ENCODE data around the gene MED13L. TPM values are rescaled to one million over a fixed set of nuclear protein-coding genes. Genes with fewer than 3 reads are reported as not detected.

MED13L gene
- total and polyA plus RNA-seq, 2 of the 4 experiments (the other 2 are of a cell fraction) = 17.9 to 49.1 TPM

DNA sequence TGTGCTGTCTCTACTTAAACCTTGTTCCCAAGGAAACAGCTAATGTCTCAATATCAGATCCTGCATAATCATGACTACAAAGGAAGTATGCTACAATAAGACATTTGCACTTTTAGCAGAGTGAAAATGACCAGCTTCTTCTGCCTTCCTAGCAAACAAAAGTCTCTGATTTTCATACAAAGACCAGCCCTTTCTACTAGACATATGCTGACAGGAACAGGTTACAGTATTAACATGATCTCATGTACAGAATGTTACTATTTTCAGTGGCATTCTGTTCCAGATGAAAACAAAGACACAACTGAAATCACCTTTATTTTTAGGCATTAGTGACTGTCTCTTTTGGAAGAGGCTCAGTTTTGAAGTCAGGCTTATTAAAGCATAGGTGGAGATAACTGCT is 228.6 kb downstream of the MED13L start:
- H3K18ac ChIP-seq (ENCODE audit: low read depth, low read length) = no peak overlapping the region
- intact Hi-C loops (cut with micrococcal nuclease) = no loop called here
- H4K8ac ChIP-seq (ENCODE audit: low read depth in 2 of 2, low read length in 2 of 2) = no peak overlapping the region
- peaks cover 32 to 60% of the 10 kb centered on the region in 2 experiments for H3K79me1 ChIP-seq (ENCODE audit: low read depth in 1 of 2, low read length in 2 of 2)
- TF ChIP-seq, protein P1, sequence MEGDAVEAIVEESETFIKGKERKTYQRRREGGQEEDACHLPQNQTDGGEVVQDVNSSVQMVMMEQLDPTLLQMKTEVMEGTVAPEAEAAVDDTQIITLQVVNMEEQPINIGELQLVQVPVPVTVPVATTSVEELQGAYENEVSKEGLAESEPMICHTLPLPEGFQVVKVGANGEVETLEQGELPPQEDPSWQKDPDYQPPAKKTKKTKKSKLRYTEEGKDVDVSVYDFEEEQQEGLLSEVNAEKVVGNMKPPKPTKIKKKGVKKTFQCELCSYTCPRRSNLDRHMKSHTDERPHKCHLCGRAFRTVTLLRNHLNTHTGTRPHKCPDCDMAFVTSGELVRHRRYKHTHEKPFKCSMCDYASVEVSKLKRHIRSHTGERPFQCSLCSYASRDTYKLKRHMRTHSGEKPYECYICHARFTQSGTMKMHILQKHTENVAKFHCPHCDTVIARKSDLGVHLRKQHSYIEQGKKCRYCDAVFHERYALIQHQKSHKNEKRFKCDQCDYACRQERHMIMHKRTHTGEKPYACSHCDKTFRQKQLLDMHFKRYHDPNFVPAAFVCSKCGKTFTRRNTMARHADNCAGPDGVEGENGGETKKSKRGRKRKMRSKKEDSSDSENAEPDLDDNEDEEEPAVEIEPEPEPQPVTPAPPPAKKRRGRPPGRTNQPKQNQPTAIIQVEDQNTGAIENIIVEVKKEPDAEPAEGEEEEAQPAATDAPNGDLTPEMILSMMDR (conservative IDR thresholded peaks at IDR 0.05; ENCODE audit: low read depth, low read length) = no peak
- TF ChIP-seq NFE2L2 (IDR thresholded peaks at IDR 0.05; ENCODE audit: low read depth, low read length) (no peak), MXI1 (IDR thresholded peaks at IDR 0.05; ENCODE audit: borderline replicate concordance, low read depth, low read length) (no peak), SMC3 (IDR thresholded peaks at IDR 0.05; ENCODE audit: low read depth, low read length) (no peak), MAFK (IDR thresholded peaks at IDR 0.05; ENCODE audit: low read depth, low read length) (no peak), FOS (IDR thresholded peaks at IDR 0.05; ENCODE audit: low read depth, low read length) (no peak), BHLHE40 (IDR thresholded peaks at IDR 0.05; ENCODE audit: low read depth, low read length) (no peak), MAZ (IDR thresholded peaks at IDR 0.05; ENCODE audit: borderline replicate concordance, low read depth, low read length) (no peak), RFX5 (IDR thresholded peaks at IDR 0.05; ENCODE audit: low read depth, low read length) (no peak), POLR2A (IDR thresholded peaks at IDR 0.05; ENCODE audit: low read depth, low read length) (no peak), CHD1 (IDR thresholded peaks at IDR 0.05; ENCODE audit: low read depth, low read length) (no peak), RAD21 (IDR thresholded peaks at IDR 0.05; ENCODE audit: low read length) (no peak), CEBPB (IDR thresholded peaks at IDR 0.05; ENCODE audit: low read depth, low read length) (no peak), RCOR1 (IDR thresholded peaks at IDR 0.05; ENCODE audit: insufficient replicate concordance, low read length) (no peak)
- TF ChIP-seq, protein P2, sequence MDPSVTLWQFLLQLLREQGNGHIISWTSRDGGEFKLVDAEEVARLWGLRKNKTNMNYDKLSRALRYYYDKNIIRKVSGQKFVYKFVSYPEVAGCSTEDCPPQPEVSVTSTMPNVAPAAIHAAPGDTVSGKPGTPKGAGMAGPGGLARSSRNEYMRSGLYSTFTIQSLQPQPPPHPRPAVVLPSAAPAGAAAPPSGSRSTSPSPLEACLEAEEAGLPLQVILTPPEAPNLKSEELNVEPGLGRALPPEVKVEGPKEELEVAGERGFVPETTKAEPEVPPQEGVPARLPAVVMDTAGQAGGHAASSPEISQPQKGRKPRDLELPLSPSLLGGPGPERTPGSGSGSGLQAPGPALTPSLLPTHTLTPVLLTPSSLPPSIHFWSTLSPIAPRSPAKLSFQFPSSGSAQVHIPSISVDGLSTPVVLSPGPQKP (IDR thresholded peaks at IDR 0.05; ENCODE audit: borderline replicate concordance, low read depth, low read length) = no peak
- TF ChIP-seq, protein P3, sequence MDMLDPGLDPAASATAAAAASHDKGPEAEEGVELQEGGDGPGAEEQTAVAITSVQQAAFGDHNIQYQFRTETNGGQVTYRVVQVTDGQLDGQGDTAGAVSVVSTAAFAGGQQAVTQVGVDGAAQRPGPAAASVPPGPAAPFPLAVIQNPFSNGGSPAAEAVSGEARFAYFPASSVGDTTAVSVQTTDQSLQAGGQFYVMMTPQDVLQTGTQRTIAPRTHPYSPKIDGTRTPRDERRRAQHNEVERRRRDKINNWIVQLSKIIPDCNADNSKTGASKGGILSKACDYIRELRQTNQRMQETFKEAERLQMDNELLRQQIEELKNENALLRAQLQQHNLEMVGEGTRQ (IDR thresholded peaks at IDR 0.05; ENCODE audit: low read depth, low read length) = no peak
- peaks cover 4% of the 10 kb centered on the region; the same call in 1 of the 2 replicates for H3K4me1 ChIP-seq (ENCODE audit: control insufficient read depth, insufficient read depth, low read length)
- H2BK5ac ChIP-seq (ENCODE audit: low read depth, low read length, poor library complexity, severe bottlenecking) = no peak overlapping the region
- no peaks in the 10 kb centered on the region for H3K27me3 ChIP-seq (ENCODE audit: control insufficient read depth, insufficient read depth, low read length)
- H3K4me2 ChIP-seq (ENCODE audit: low read depth, low read length) = no peak overlapping the region
- no peak overlapping the region for H3K27ac ChIP-seq (ENCODE audit: insufficient read depth, low read length)
- H2BK120ac ChIP-seq (ENCODE audit: low read depth, low read length) = no peak overlapping the region
- H3K9me3 ChIP-seq (ENCODE audit: control insufficient read depth, insufficient read depth, low read length) = no peaks in the 10 kb centered on the region
- H4K91ac ChIP-seq (ENCODE audit: insufficient read depth, low read depth, low read length) = no peak overlapping the region
- H3K23ac ChIP-seq (ENCODE audit: low read depth, low read length) = no peak overlapping the region; the same call in 1 of the 2 replicates
- no peak overlapping the region for H3K4me3 ChIP-seq (ENCODE audit: insufficient read depth, low read depth, low read length)
- BruUV-seq (replicated peaks) = no TSS peak
- no peak overlapping the region for H3K14ac ChIP-seq (replicated peaks; ENCODE audit: low read depth, low read length)
- dilution Hi-C loops (cut with HindIII; ENCODE audit: low sequenced_read_pairs, unreplicated experiment) = no loop called here
- no peak overlapping the region for H4K5ac ChIP-seq (ENCODE audit: low read depth, low read length)
- peaks cover 45% of the 10 kb centered on the region; the same call in 1 of the 2 replicates for H4K20me1 ChIP-seq (ENCODE audit: insufficient read depth, low read length)
- H2AFZ ChIP-seq (replicated peaks; ENCODE audit: low read length, poor library complexity) = no peak overlapping the region
- ATAC-seq (ENCODE audit: low read depth) = no peak
- H3K9me1 ChIP-seq (ENCODE audit: insufficient read depth, low read length) = peaks cover 7% of the 10 kb centered on the region; the same call in 1 of the 2 replicates
- no peak overlapping the region for H3K56ac ChIP-seq (ENCODE audit: extremely low read depth, insufficient read depth, low read length)
- no peak overlapping the region for H2BK15ac ChIP-seq (ENCODE audit: low read depth, low read length)
- no peak overlapping the region for H3K9ac ChIP-seq (ENCODE audit: low read depth, low read length)
- H3K4ac ChIP-seq (ENCODE audit: low read depth, low read length) = no peak overlapping the region
- ChIA-PET POLR2A (ENCODE audit: unreplicated experiment) (no interaction called here), CTCF (no interaction called here)
- no peak overlapping the region for H2AK9ac ChIP-seq (replicated peaks; ENCODE audit: low read depth, low read length, poor library complexity)
- in situ Hi-C loops (cut with MboI; ENCODE audit: low sequenced_read_pairs) = no loop called here
- H2BK20ac ChIP-seq (ENCODE audit: low read depth, low read length) = no peak overlapping the region
- no peak for DNase-seq
- H2AK5ac ChIP-seq (ENCODE audit: low read depth, low read length) = no peak overlapping the region
- H3K36me3 ChIP-seq (ENCODE audit: control insufficient read depth, insufficient read depth, low read length) = no peaks in the 10 kb centered on the region
